Fibroblast of lung (primary cell): ENCODE measurements around the gene SLC10A6.

ENCODE experiments used
- CTCF ChIP-seq, 2 donors: IDR thresholded peaks in 1 of 2; conservative IDR thresholded peaks in 1 of 2; 1 replicate in 1 of 2; 2 replicates in 1 of 2; pipeline ENCODE4 v1.5.1; 2011 to 2012; ENCODE audit warnings: low read length in 2 of 2, control low read depth in 1 of 2, inconsistent platforms in 1 of 2, low read depth in 1 of 2, mild to moderate bottlenecking in 1 of 2
- EZH2 ChIP-seq: IDR thresholded peaks from 2 replicates; pipeline ENCODE4 v1.5.1; 2012; ENCODE audit warnings: low read length, control low read depth, mild to moderate bottlenecking; ENCODE audit errors: missing control alignments

GRCh38 chr4:86809809-86810208 is 39.4 kb downstream of the SLC10A6 start:
- TF ChIP-seq CTCF (conservative IDR thresholded peaks at IDR 0.05 in 1 of 2, IDR thresholded peaks at IDR 0.05 in 1 of 2; ENCODE audit: low read depth in 1 of 2, low read length in 2 of 2) (no peak), EZH2 (no peak)
